Mesodermal cell (in vitro differentiated cells): ENCODE results near the gene GUSB. TPM values are rescaled to one million over a fixed set of nuclear protein-coding genes. Genes with fewer than 3 reads are reported as not detected.
"Not testable (repeated sequence)": the region's sequence is repeated elsewhere in the genome, so short reads cannot be mapped to it uniquely, and the experiment has no call there.

Source experiments
- H3K27ac ChIP-seq: 2 replicates; pipeline ENCODE4 v1.7.0; 2013; ENCODE audit warnings: mild to moderate bottlenecking, low read depth, low read length, moderate library complexity; ENCODE audit not compliant: severe bottlenecking
- H3K36me3 ChIP-seq: 2 replicates; pipeline ENCODE4 v1.7.1; 2013; ENCODE audit warnings: mild to moderate bottlenecking, low read length, moderate library complexity; ENCODE audit not compliant: control insufficient read depth, insufficient read depth
- H3K4me1 ChIP-seq: one replicate; pipeline ENCODE4 v1.7.1; 2013; ENCODE audit warnings: mild to moderate bottlenecking, low read length; ENCODE audit not compliant: insufficient read depth, control insufficient read depth, poor library complexity, severe bottlenecking
- H3K4me3 ChIP-seq: 2 replicates; pipeline ENCODE4 v1.7.0; 2013; ENCODE audit warnings: low read length, control low read depth, mild to moderate bottlenecking; ENCODE audit not compliant: insufficient read depth, poor library complexity, severe bottlenecking; ENCODE audit errors: extremely low read depth
- H3K9me3 ChIP-seq: 2 replicates; pipeline ENCODE4 v1.7.1; 2013; ENCODE audit warnings: mild to moderate bottlenecking, low read length, moderate library complexity; ENCODE audit not compliant: control insufficient read depth
- WGBS, 2 experiments: methylation state at CpG; one replicate each; pipeline ENCODE4 v1.1.5; 2013; ENCODE audit warnings: missing lambda C conversion rate in 2 of 2; ENCODE audit not compliant: insufficient coverage in 2 of 2; 5-methylcytosine and 5-hydroxymethylcytosine counted together
- polyA plus RNA-seq, 2 experiments: library from polyadenylated mRNA; stranded (reverse); fragments of 50-300 nt; gene quantifications; one replicate each; pipeline ENCODE4 v1.2.3, GENCODE V29; 2013

The GUSB gene
- 52.9 TPM for polyA plus RNA-seq (2013, experiment 1 of 2)
- polyA plus RNA-seq (2013, experiment 2 of 2): 47.1 TPM

GRCh38 chr7:65981965-65982792 is at the start of gene GUSB:
Gene GUSB (minus strand): TSS chr7:65982213. CDS start chr7:65982183, 30 bp downstream.
- no peaks in the 10 kb centered on the region for H3K9me3 ChIP-seq
- H3K4me1 ChIP-seq: no peaks in the 10 kb centered on the region
- WGBS, 2 experiments: 6 to 7% methylated on average over 46 to 59 of the region's 62 CpGs
- H3K27ac ChIP-seq: peak within 1 kb of the TSS; percentile 47
- peak within 1 kb of the TSS; percentile 94 for H3K4me3 ChIP-seq
- peaks cover 21% of the 10 kb centered on the region for H3K36me3 ChIP-seq

- H3K9me3 ChIP-seq, H3K4me3 ChIP-seq, H3K27ac ChIP-seq, H3K4me1 ChIP-seq, H3K36me3 ChIP-seq: not testable (repeated sequence)
- no CpG with 5 or more reads among the region's 3 CpGs for WGBS, 2 experiments
Observed at GRCh38 chr7:66028342-66028741, 46.3 kb upstream of the GUSB start.

GRCh38 chr7:66016131-66016461 is 34.1 kb upstream of the GUSB start:
- no peak overlapping the region for H3K4me3 ChIP-seq
- H3K36me3 ChIP-seq: no peaks in the 10 kb centered on the region
- H3K9me3 ChIP-seq: no peaks in the 10 kb centered on the region
- 94 to 100% methylated on average over 2 to 3 of the region's 4 CpGs for WGBS, 2 experiments
- H3K4me1 ChIP-seq: peaks cover 5% of the 10 kb centered on the region
- no peak overlapping the region for H3K27ac ChIP-seq

DNA sequence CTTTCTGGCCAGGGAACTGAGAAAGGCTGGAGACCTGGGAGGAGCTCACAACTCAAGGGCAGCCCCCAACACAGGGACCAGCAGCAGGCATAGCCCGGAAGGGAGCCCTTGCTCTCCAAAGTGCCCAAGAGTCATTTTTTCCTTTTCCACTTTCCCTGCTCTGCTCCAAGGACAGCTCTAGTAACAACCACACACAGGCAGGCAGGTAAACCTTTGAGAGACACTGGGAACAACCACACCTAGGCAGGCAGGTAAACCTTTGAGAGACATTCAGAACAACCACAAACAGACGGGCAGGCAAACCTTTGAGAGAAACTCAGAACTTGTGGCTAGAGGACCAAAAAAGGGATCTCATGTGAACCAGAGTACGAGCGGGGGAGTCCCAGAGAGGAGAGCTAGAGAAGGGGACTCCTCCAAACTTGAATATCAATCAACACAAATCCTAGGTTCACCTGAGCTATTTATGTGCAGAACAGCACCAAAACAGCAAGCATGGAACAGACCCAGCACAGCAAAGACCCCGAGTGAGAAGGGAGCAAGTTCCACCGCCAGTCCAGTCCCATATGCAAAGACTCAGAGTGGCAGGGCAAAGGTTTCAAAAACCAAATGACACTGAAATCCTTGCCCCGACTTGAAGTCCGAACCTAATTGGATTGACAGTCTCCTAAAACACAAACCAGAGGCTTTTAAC is 33.6 kb upstream of the GUSB start:
- peaks cover 5% of the 10 kb centered on the region for H3K4me1 ChIP-seq
- no peaks in the 10 kb centered on the region for H3K36me3 ChIP-seq
- H3K9me3 ChIP-seq: no peaks in the 10 kb centered on the region
- WGBS, 2 experiments: 93 to 100% methylated on average over 3 to 5 of the region's 8 CpGs
- no peak overlapping the region for H3K27ac ChIP-seq
- no peak overlapping the region for H3K4me3 ChIP-seq

DNA sequence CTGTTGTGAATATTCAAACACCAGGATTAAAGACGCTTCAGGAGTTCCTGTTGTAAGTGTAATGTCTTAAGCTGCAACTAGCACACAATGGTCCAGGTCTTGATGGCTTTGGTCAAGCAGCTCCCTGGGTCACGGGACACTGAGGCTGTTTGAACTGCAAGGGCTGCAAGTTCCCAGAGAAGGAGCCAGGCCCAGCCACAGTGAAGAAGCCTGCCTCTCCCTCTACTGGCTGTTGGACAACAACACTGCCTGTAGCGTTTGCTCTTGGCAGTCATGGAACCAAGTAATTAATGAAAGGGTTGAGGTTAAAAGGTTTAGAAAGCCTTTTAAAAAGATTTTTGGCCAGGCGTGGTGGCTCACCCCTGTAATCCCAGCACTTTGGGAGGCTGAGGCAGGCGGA is 31.9 kb upstream of the GUSB start:
- Histone ChIP-seq H3K36me3 (no peaks in the 10 kb centered on the region), H3K4me3 (no peak overlapping the region), H3K27ac (no peak overlapping the region), H3K4me1 (peaks cover 5% of the 10 kb centered on the region), H3K9me3 (no peaks in the 10 kb centered on the region)
- WGBS, 2 experiments: 43 to 57% methylated on average over 1 to 2 of the region's 5 CpGs

DNA sequence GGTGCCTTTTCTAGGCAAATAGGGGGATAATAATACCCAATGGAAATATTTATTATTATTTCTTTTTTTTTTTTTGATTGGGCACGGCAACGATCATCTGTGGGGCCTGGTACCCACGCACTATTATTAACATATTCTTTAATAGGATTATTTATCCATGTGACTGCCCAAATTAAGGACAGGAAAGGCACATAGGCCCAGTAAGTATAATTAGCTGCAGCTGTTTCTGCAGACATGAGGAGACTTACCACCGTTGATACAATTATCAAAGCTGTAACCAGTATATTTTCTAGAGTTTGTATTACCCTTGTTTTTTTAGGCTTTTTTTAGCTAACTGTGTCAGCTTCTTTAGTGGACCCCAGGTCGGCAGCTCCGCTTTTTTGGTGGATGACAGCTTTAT is 25.2 kb upstream of the GUSB start:
- H3K36me3 ChIP-seq: no peaks in the 10 kb centered on the region
- H3K4me3 ChIP-seq: no peak overlapping the region
- peaks cover 3% of the 10 kb centered on the region for H3K4me1 ChIP-seq
- H3K27ac ChIP-seq: no peak overlapping the region
- 92% methylated on average over 2 of the region's 6 CpGs; no CpG with 5 or more reads in 1 of the 2 experiments for WGBS, 2 experiments
- H3K9me3 ChIP-seq: no peaks in the 10 kb centered on the region

- not testable (repeated sequence) for H3K4me3 ChIP-seq, H3K27ac ChIP-seq, H3K9me3 ChIP-seq, H3K4me1 ChIP-seq, H3K36me3 ChIP-seq
- 86 to 96% methylated on average over 6 of the region's 8 CpGs for WGBS, 2 experiments
Observed at GRCh38 chr7:66005115-66005671, 23.2 kb upstream of the GUSB start.

GRCh38 chr7:66000823-66001417 is 18.9 kb upstream of the GUSB start:
- H3K4me1 ChIP-seq, H3K27ac ChIP-seq, H3K36me3 ChIP-seq, H3K4me3 ChIP-seq, H3K9me3 ChIP-seq: not testable (repeated sequence)
- WGBS, 2 experiments: no CpG with 5 or more reads among the region's 5 CpGs

GRCh38 chr7:65994984-65995383 is 13.0 kb upstream of the GUSB start:
- H3K9me3 ChIP-seq, H3K4me3 ChIP-seq, H3K27ac ChIP-seq, H3K36me3 ChIP-seq, H3K4me1 ChIP-seq: not testable (repeated sequence)
- WGBS, 2 experiments: no CpG with 5 or more reads among the region's 1 CpG

DNA sequence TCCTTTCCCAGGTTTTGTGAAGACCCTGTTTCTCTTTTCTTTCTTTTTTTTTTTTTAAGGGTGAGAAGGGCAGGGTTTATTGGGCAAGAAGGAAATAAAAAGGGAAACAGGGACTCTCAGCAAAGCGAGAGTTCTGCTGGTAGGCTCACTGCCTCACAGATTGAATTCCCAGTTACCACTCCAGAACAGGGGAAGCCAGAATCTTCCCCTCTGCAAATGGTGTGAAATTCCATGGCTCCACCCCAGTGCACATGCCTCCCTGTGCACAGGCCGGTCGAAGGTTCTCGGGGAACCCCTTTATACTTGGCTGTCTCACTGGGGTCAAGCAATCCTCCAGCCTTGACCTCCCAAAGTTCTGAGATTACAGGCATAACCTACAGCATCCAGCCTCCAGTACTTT is 10.5 kb upstream of the GUSB start:
- Histone ChIP-seq H3K4me3 (no peak overlapping the region), H3K27ac (no peak overlapping the region), H3K4me1 (no peaks in the 10 kb centered on the region), H3K9me3 (no peaks in the 10 kb centered on the region), H3K36me3 (no peaks in the 10 kb centered on the region)
- 94 to 100% methylated on average over 1 to 3 of the region's 4 CpGs for WGBS, 2 experiments
